K562 (cell line): ENCODE results near the gene AANAT. TPM values are rescaled to one million over a fixed set of nuclear protein-coding genes. Genes with fewer than 3 reads are reported as not detected.

Experiments used
- COPS2 ChIP-seq: fragments of 450-650 bp; conservative IDR thresholded peaks from 2 replicates; pipeline ENCODE4 v1.6.1; 2016; ENCODE audit warnings: mild to moderate bottlenecking, moderate library complexity
- KDM4B ChIP-seq, 2 experiments: fragments of 450-650 bp in 1 of 2; sonication (generic) in 1 of 2; IDR thresholded peaks; 2 replicates each; pipeline ENCODE4 v1.6.1; 2016 to 2017; ENCODE audit warnings: borderline replicate concordance in 2 of 2, antibody characterized with exemption in 1 of 2, low read depth in 1 of 2, mild to moderate bottlenecking in 1 of 2
- MTA2 ChIP-seq: fragments of 450-650 bp; IDR thresholded peaks from 2 replicates; pipeline ENCODE4 v1.6.1; 2016; ENCODE audit warnings: low read depth
- ZNF124 ChIP-seq: sonication (generic); formaldehyde crosslinking; IDR thresholded peaks from 2 replicates; pipeline ENCODE4 v1.8.1; 2022; ENCODE audit warnings: missing genetic modification reagents
- polyA plus RNA-seq, 8 experiments: library from polyadenylated mRNA; depleted of rRNA in 4 of 8; stranded (reverse) in 5 of 8; unstranded in 3 of 8; fragments of >200 nt; fragmentation: Nextera tagmentation in 2 of 8; fragmentation: Illumina TruSeq in 1 of 8; extraction: Ambion mirVana in 2 of 8; extraction: Trizol in 1 of 8; gene quantifications; 2 replicates each; pipeline versions ENCODE4 v1.2.1 to v1.2.3, GENCODE V29; 2011 to 2014; ENCODE audit warnings: inconsistent platforms in 1 of 8, missing spikeins in 1 of 8
- total RNA-seq, 7 experiments: library from RNA; depleted of rRNA in 6 of 7; stranded (reverse); fragments of >200 nt in 6 of 7; fragmentation: Illumina TruSeq in 2 of 7; extraction: Trizol in 2 of 7; gene quantifications; 2 replicates each; pipeline versions ENCODE4 v1.2.1 to v1.2.3, GENCODE V29; 2011 to 2021; ENCODE audit warnings: low replicate concordance in 1 of 7
- TF ChIP-seq, protein P1 (sequence below): fragments of 450-650 bp; IDR thresholded peaks from 2 replicates; pipeline ENCODE4 v1.6.1; 2016; ENCODE audit warnings: mild to moderate bottlenecking, moderate library complexity

The AANAT gene
- total and polyA plus RNA-seq, 9 of the 15 experiments (the other 6 are each of a cell fraction or from before 2014, with no cell fraction given), result not detected

GRCh38 chr17:76433693-76434092 lies 33.7 kb upstream of the AANAT start (continued):
- TF ChIP-seq, protein P1, sequence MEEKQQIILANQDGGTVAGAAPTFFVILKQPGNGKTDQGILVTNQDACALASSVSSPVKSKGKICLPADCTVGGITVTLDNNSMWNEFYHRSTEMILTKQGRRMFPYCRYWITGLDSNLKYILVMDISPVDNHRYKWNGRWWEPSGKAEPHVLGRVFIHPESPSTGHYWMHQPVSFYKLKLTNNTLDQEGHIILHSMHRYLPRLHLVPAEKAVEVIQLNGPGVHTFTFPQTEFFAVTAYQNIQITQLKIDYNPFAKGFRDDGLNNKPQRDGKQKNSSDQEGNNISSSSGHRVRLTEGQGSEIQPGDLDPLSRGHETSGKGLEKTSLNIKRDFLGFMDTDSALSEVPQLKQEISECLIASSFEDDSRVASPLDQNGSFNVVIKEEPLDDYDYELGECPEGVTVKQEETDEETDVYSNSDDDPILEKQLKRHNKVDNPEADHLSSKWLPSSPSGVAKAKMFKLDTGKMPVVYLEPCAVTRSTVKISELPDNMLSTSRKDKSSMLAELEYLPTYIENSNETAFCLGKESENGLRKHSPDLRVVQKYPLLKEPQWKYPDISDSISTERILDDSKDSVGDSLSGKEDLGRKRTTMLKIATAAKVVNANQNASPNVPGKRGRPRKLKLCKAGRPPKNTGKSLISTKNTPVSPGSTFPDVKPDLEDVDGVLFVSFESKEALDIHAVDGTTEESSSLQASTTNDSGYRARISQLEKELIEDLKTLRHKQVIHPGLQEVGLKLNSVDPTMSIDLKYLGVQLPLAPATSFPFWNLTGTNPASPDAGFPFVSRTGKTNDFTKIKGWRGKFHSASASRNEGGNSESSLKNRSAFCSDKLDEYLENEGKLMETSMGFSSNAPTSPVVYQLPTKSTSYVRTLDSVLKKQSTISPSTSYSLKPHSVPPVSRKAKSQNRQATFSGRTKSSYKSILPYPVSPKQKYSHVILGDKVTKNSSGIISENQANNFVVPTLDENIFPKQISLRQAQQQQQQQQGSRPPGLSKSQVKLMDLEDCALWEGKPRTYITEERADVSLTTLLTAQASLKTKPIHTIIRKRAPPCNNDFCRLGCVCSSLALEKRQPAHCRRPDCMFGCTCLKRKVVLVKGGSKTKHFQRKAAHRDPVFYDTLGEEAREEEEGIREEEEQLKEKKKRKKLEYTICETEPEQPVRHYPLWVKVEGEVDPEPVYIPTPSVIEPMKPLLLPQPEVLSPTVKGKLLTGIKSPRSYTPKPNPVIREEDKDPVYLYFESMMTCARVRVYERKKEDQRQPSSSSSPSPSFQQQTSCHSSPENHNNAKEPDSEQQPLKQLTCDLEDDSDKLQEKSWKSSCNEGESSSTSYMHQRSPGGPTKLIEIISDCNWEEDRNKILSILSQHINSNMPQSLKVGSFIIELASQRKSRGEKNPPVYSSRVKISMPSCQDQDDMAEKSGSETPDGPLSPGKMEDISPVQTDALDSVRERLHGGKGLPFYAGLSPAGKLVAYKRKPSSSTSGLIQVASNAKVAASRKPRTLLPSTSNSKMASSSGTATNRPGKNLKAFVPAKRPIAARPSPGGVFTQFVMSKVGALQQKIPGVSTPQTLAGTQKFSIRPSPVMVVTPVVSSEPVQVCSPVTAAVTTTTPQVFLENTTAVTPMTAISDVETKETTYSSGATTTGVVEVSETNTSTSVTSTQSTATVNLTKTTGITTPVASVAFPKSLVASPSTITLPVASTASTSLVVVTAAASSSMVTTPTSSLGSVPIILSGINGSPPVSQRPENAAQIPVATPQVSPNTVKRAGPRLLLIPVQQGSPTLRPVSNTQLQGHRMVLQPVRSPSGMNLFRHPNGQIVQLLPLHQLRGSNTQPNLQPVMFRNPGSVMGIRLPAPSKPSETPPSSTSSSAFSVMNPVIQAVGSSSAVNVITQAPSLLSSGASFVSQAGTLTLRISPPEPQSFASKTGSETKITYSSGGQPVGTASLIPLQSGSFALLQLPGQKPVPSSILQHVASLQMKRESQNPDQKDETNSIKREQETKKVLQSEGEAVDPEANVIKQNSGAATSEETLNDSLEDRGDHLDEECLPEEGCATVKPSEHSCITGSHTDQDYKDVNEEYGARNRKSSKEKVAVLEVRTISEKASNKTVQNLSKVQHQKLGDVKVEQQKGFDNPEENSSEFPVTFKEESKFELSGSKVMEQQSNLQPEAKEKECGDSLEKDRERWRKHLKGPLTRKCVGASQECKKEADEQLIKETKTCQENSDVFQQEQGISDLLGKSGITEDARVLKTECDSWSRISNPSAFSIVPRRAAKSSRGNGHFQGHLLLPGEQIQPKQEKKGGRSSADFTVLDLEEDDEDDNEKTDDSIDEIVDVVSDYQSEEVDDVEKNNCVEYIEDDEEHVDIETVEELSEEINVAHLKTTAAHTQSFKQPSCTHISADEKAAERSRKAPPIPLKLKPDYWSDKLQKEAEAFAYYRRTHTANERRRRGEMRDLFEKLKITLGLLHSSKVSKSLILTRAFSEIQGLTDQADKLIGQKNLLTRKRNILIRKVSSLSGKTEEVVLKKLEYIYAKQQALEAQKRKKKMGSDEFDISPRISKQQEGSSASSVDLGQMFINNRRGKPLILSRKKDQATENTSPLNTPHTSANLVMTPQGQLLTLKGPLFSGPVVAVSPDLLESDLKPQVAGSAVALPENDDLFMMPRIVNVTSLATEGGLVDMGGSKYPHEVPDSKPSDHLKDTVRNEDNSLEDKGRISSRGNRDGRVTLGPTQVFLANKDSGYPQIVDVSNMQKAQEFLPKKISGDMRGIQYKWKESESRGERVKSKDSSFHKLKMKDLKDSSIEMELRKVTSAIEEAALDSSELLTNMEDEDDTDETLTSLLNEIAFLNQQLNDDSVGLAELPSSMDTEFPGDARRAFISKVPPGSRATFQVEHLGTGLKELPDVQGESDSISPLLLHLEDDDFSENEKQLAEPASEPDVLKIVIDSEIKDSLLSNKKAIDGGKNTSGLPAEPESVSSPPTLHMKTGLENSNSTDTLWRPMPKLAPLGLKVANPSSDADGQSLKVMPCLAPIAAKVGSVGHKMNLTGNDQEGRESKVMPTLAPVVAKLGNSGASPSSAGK, result no peak
- TF ChIP-seq COPS2, result no peak
- no peak for TF ChIP-seq KDM4B (IDR thresholded peaks at IDR 0.05; ENCODE audit: borderline replicate concordance in 2 of 2, low read depth in 1 of 2)
- no peak for TF ChIP-seq MTA2
- no peak for TF ChIP-seq ZNF124 (CRISPR knock-in tag)
